Transverse colon (tissue), 4 donors: ENCODE results near the gene MRS2. TPM values are rescaled to one million over a fixed set of nuclear protein-coding genes. Genes with fewer than 3 reads are reported as not detected.
"Not testable (repeated sequence)": the region's sequence is repeated elsewhere in the genome, so short reads cannot be mapped to it uniquely, and the experiment has no call there.

ENCODE experiments used
- DNase-seq: peaks from one replicate; pipeline ENCODE4 v3.0.0-alpha.2; 2019
- H3K27ac ChIP-seq, 4 donors: fragments of 200-600 bp; sonication (generic); 2 replicates each; pipeline ENCODE4 v1.5.1; 2016 to 2018; ENCODE audit warnings: inconsistent platforms in 4 of 4
- H3K27me3 ChIP-seq: fragments of 200-600 bp; sonication (generic); 2 replicates; pipeline ENCODE4 v1.5.1; 2017; ENCODE audit warnings: inconsistent platforms
- H3K36me3 ChIP-seq, 4 donors: fragments of 200-600 bp; sonication (generic); 2 replicates each; pipeline ENCODE4 v1.5.1; 2017 to 2019; ENCODE audit warnings: inconsistent platforms in 4 of 4
- H3K4me1 ChIP-seq, 4 donors: fragments of 200-600 bp; sonication (generic); 2 replicates each; pipeline ENCODE4 v1.5.1; 2017 to 2020; ENCODE audit warnings: inconsistent platforms in 4 of 4
- H3K4me3 ChIP-seq, 4 donors: fragments of 200-600 bp; sonication (generic); 1 replicate in 1 of 4; 2 replicates in 3 of 4; pipeline versions ENCODE4 v1.5.1 to v1.6.1; 2017 to 2019; ENCODE audit warnings: inconsistent platforms in 4 of 4
- H3K9me3 ChIP-seq, 2 donors: fragments of 200-600 bp; sonication (generic); 2 replicates each; pipeline ENCODE4 v1.5.1; 2017 to 2019; ENCODE audit warnings: inconsistent platforms in 2 of 2
- EP300 ChIP-seq: sonication (generic); formaldehyde crosslinking; IDR thresholded peaks from one replicate; pipeline ENCODE4 v1.6.1; 2017; ENCODE audit warnings: antibody characterized with exemption, low read depth
- POLR2A ChIP-seq: fragments of 450-650 bp; IDR thresholded peaks from one replicate; pipeline ENCODE4 v1.6.1; 2016; ENCODE audit warnings: antibody characterized with exemption, mild to moderate bottlenecking, moderate library complexity
- POLR2AphosphoS5 ChIP-seq, 3 donors: sonication (generic); formaldehyde crosslinking; IDR thresholded peaks; one replicate each; pipeline ENCODE4 v1.6.1; 2016; ENCODE audit warnings: antibody characterized with exemption in 3 of 3
- WGBS, 2 donors: methylation state at CpG; one replicate each; pipeline ENCODE4 v1.1.5; 2018; ENCODE audit warnings: low coverage in 1 of 2; 5-methylcytosine and 5-hydroxymethylcytosine counted together
- in situ Hi-C, 4 donors: fragments of 200-750 bp; cut with MboI; loops; one replicate each; pipeline versions ENCODE4 v1.15.0 to v1.15.1; 2017; ENCODE audit warnings: low sequenced_read_pairs in 3 of 4, low pct_ligation_motif_present in 1 of 4, low pct_unique_long_range_greater_than_20kb in 1 of 4
- intact Hi-C: fragments of 100-400 bp; cut with DNase I; formaldehyde crosslinking; loops from one replicate; pipeline ENCODE4 v1.15.1; 2023; ENCODE audit warnings: low total_unique reads
- total RNA-seq, 4 donors: library from RNA; depleted of rRNA; stranded (reverse); fragments of >200 nt; gene quantifications; one replicate each; pipeline ENCODE4 v1.1.0, GENCODE V29; 2016
- TF ChIP-seq, protein P1 (sequence below), 5 experiments: fragments of 200-600 bp in 3 of 5; fragments of 450-650 bp in 2 of 5; sonication (generic) in 3 of 5; IDR thresholded peaks; 1 replicate in 2 of 5; 2 replicates in 3 of 5; pipeline ENCODE4 v1.5.1; 2016 to 2017; ENCODE audit warnings: antibody characterized with exemption in 5 of 5, inconsistent platforms in 3 of 5, mild to moderate bottlenecking in 2 of 5, moderate library complexity in 1 of 5

Gene MRS2
- total RNA-seq, 4 donors from 2014 or later, result 18.7 to 45.3 (median 33.5) TPM

DNA sequence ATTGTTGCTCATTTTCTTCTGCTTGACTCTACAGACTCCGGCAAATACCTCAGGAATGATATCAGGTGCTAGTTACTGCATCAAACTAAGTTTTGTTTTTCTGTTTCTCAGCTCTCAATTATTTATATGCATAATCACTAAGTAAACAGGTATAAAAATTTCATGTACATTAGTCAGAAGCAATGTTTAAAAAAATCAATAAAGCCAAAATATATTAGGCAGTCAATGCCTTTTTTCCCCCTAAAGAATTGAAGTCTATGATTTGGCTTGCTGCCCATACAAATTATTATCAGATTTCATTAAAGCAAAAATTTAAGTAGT, 20.6 kb upstream of the MRS2 start:
- DNase-seq, result no peak
- Histone ChIP-seq H3K4me3 (no peak overlapping the region), H3K27ac (no peak overlapping the region), H3K4me1 (no peaks in the 10 kb centered on the region), H3K9me3 (no peaks in the 10 kb centered on the region), H3K27me3 (no peaks in the 10 kb centered on the region), H3K36me3 (no peaks in the 10 kb centered on the region)
- intact Hi-C loops, result no loop called here
- in situ Hi-C loops, result no loop called here
- WGBS, 2 donors, result 88 to 94% methylated on average over 1 of the region's 1 CpG
- TF ChIP-seq EP300 (no peak), POLR2AphosphoS5 (IDR thresholded peaks at IDR 0.05) (no peak), POLR2A (no peak)
- TF ChIP-seq, protein P1, sequence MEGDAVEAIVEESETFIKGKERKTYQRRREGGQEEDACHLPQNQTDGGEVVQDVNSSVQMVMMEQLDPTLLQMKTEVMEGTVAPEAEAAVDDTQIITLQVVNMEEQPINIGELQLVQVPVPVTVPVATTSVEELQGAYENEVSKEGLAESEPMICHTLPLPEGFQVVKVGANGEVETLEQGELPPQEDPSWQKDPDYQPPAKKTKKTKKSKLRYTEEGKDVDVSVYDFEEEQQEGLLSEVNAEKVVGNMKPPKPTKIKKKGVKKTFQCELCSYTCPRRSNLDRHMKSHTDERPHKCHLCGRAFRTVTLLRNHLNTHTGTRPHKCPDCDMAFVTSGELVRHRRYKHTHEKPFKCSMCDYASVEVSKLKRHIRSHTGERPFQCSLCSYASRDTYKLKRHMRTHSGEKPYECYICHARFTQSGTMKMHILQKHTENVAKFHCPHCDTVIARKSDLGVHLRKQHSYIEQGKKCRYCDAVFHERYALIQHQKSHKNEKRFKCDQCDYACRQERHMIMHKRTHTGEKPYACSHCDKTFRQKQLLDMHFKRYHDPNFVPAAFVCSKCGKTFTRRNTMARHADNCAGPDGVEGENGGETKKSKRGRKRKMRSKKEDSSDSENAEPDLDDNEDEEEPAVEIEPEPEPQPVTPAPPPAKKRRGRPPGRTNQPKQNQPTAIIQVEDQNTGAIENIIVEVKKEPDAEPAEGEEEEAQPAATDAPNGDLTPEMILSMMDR (IDR thresholded peaks at IDR 0.05), result no peak

DNA sequence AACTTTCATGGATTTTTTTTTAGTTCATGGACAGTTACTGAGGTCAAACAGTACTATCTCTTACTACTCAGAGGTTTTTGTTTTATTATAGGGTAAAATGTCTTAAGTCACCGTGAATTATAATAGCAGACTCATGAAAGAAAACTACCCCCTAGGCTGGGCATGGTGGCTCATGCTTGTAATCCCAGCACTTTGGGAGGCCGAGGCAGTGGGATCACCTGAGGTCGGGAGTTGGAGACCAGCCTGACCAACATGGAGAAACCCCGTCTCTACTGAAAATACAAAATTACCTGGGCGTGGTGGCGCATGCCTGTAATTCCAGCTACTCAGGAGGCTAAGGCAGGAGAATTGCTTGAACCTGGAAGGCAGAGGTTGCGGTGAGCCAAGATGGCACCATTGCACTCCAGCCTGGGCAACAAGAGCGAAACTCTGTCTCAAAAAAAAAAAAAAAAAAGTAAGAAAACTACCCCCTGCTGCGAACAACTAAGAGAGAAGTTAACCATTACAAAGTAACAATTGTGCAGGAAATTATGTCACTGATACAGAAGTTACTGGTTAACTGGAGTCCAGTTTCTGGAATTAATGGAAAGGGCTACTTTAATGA, 19.7 kb upstream of the MRS2 start:
- H3K4me1 ChIP-seq, intact Hi-C loops, H3K4me3 ChIP-seq, in situ Hi-C loops, H3K27ac ChIP-seq, H3K9me3 ChIP-seq, H3K36me3 ChIP-seq, H3K27me3 ChIP-seq, DNase-seq: not testable (repeated sequence)
- WGBS, 2 donors, result 81 to 91% methylated on average over 5 to 9 of the region's 9 CpGs

DNA sequence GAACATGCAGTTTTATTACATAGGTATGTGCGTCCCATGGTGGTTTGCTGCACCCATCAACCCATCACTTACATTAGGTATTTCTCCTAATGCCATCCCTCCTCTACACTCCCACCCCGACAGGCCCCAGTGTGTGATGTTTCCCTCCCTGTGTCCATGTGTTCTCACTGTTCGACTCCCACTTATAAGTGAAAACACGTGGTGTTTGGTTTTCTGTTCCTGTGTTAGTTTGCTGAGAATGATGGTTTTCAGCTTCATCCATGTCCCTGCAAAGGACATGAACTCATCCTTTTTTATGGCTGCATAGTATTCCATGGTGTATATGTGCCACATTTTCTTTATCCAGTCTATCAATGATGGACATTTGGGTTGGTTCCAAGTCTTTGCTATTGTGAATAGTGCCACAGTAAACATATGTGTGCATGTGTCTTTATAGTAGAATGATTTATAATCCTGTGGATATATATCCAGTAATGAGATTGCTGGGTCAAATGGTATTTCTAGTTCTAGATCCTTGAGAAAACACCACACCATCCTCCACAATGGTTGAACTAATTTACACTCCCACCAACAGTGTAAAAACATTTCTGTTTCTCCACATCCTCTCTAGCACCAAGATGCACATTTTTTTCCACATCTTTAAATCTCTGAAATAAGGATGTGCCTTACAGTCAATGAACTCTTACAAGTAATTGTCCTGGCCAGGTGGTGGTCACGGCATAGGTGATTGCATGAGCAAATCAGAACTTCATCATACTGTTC, 18.2 kb upstream of the MRS2 start:
- H3K9me3 ChIP-seq, H3K27ac ChIP-seq, H3K4me1 ChIP-seq, H3K36me3 ChIP-seq, H3K4me3 ChIP-seq, H3K27me3 ChIP-seq, DNase-seq, intact Hi-C loops: not testable (repeated sequence)
- in situ Hi-C loops, result loop anchor here in 1 of 4 donors (5.0 kb wide), 1 partner anchor 102 kb away; no protein-coding TSS in a partner anchor
- 84 to 88% methylated on average over 5 of the region's 5 CpGs for WGBS, 2 donors

DNA sequence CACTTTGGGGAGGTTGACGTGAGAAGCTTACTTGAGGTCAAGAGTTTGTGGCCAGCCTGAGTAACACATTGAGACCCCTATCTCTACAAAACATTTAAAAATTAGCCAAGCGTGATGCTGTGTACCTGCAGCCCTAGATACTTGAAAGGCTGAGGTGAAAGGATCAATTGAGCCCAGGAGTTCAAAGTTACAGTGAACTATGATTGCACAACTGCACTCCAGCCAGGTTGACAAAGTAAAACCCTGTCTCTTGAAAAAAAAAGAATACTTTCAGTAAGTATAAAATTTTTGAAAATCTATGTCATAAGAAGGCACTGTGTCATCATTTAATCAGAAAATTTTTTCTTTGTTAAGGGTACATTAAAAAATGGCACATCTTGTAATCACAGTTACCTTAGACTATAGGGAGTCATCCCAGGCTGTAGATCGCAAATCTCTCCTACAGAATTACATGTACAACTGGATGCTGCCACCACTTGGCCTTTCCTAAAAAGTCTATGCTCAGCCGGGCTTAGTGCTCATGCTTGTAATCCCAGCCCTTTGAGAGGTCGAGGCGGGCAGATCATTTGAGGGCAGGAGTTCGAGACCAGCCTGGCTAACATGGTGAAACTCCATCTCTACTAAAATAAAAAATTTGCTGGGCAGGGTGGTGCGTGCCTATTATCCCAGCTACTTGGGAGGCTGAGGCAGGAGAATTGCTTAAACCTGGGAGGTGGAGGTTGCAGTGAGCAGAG, 17.0 kb upstream of the MRS2 start:
- no peaks in the 10 kb centered on the region for H3K27me3 ChIP-seq
- WGBS, 2 donors, result 62 to 67% methylated on average over 4 to 8 of the region's 8 CpGs
- in situ Hi-C loops, result loop anchor here in 1 of 4 donors (5.0 kb wide), 1 partner anchor 103 kb away; no protein-coding TSS in a partner anchor
- H3K27ac ChIP-seq, result no peak overlapping the region
- H3K36me3 ChIP-seq, result no peaks in the 10 kb centered on the region
- intact Hi-C loops, result no loop called here
- H3K9me3 ChIP-seq, result no peaks in the 10 kb centered on the region
- no peak for DNase-seq
- TF ChIP-seq POLR2AphosphoS5 (IDR thresholded peaks at IDR 0.05) (no peak), EP300 (no peak), POLR2A (no peak)
- TF ChIP-seq, protein P1 (IDR thresholded peaks at IDR 0.05), result no peak
- no peaks in the 10 kb centered on the region for H3K4me1 ChIP-seq
- H3K4me3 ChIP-seq, result no peak overlapping the region

DNA sequence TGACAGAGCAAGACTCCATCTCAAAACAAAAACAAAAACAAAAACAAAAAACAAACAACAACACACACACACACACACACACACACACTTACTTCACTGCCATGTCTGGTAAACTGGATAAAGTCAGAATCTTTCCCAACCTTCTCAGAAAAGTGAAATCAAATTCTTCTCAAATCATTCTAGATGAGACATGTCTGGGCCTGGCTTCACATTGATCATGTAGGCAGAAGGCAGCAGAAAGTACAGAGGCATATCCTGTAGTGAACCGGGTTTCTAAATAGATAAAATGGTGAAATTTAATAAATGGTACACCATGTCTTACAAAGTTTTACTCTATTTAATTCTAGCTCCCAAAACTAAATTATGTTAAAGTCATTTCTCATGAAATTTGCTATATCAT, 14.9 kb upstream of the MRS2 start:
- no peak overlapping the region for H3K4me3 ChIP-seq
- no peaks in the 10 kb centered on the region for H3K27me3 ChIP-seq
- in situ Hi-C loops (loop anchor here in 1 of 4 donors (5.0 kb wide), 1 partner anchor 106 kb away; no protein-coding TSS in a partner anchor), intact Hi-C loops (no loop called here)
- DNase-seq, result no peak
- H3K36me3 ChIP-seq, result no peaks in the 10 kb centered on the region
- 87 to 100% methylated on average over 1 of the region's 1 CpG for WGBS, 2 donors
- TF ChIP-seq, protein P1 (IDR thresholded peaks at IDR 0.05), result no peak
- no peak for TF ChIP-seq POLR2AphosphoS5 (IDR thresholded peaks at IDR 0.05)
- no peak for TF ChIP-seq EP300
- TF ChIP-seq POLR2A, result no peak
- no peaks in the 10 kb centered on the region for H3K9me3 ChIP-seq
- no peaks in the 10 kb centered on the region for H3K4me1 ChIP-seq
- H3K27ac ChIP-seq, result no peak overlapping the region
